ENCODE measurements around the gene RHBDF1.
"Not testable (repeated sequence)": the region's sequence is repeated elsewhere in the genome, so short reads cannot be mapped to it uniquely, and the experiment has no call there.

Gene RHBDF1

DNA sequence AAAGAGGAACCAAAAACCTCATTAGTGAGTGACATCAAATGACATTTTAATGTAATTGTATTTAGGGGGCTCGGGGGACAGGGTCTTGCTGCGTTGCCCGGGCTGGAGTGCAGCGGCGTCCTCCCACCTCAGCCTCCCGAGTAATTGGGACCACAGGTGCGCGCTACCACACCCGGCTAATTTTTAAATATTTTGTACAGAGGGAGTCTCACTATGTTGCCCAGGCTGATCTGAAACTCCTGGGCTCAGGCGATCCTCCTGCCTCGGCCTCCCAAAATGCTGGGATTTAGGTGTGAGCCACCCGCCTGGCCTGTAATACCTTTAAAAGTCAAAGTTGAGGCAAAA lies 18.2 kb downstream of the RHBDF1 start:
- Histone ChIP-seq H3K36me3 (ENCODE audit: insufficient read depth, low read length) (peaks cover 38% of the 10 kb centered on the region), H3K9ac (ENCODE audit: insufficient read length) (peak overlapping the region; percentile 84), H3K4me3 (peak overlapping the region; percentile 96), H3K9me3 (ENCODE audit: low read depth, low read length) (no peaks in the 10 kb centered on the region), H3K27ac (no peak overlapping the region)
- TF ChIP-seq FOXP2 (optimal IDR thresholded peaks at IDR 0.05; ENCODE audit: control extremely low read depth, extremely low read length, insufficient read depth) (no peak), EZH2 (IDR thresholded peaks at IDR 0.05) (no peak), POLR2AphosphoS5 (IDR thresholded peaks at IDR 0.05; ENCODE audit: borderline replicate concordance, low read depth, low read length) (no peak)
- no peak for DNase-seq (ENCODE audit: low read depth, low spot score)

DNA sequence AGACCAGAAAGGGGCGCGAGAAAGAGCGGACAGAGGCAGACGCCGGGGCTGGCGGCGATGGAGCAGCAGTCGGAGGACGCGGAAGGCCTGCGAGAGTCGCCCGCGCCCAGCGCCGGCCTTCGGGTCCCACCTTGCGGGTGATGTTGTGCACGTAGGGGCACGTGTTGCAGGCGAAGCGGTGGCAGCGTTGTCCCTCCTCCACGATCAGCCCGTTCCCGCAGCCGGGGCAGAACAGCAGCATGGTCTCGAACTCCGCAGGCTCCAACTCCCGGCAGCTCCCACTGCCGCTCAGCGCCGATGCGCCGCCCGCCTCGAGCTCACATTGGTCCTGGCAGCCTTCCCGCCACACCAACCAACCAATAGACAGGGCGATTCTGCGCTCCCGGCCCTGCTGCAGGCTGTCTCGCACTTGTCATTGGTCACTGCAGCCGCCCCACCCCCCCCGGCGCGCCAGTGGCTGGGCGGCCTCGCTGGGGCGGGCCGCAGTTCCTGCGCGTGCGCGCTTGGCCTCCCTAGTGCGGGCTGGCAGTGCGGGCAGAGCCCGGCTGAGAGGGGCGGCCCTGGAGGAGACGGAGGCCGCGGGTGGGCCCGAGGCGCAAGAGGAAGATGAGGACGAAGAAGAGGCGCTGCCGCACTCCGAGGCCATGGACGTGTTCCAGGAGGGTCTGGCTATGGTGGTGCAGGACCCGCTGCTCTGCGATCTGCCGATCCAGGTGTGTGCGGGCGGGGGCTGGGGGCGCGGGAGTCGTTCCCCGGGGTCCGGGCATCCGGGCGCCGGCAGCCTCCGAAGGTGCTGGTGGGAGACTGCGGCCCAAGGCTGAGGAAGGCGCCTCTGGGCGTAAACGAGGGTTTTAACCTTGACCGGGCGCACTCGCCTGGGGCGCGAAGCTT lies 18.8 kb downstream of the RHBDF1 start, which contains the start of the genes POLR3K and SNRNP25:
Gene POLR3K, minus strand, starts transcription at position 263 of the 891 bp plus-strand sequence. Its CDS starts 22 bp downstream, at position 241.
Gene SNRNP25, plus strand, starts transcription at position 483 of the 891 bp plus-strand sequence. Its CDS starts 189 bp downstream, at position 672.
- peak within 1 kb of the TSS; percentile 42; the same call in 1 of the 2 replicates for H3K27ac ChIP-seq
- no peak for TF ChIP-seq EZH2 (IDR thresholded peaks at IDR 0.05)
- TF ChIP-seq POLR2AphosphoS5 (IDR thresholded peaks at IDR 0.05; ENCODE audit: borderline replicate concordance, low read depth, low read length) = peak; percentile 90
- TF ChIP-seq FOXP2 (optimal IDR thresholded peaks at IDR 0.05; ENCODE audit: control extremely low read depth, extremely low read length, insufficient read depth) = peak; percentile 81
- no peaks in the 10 kb centered on the region for H3K9me3 ChIP-seq (ENCODE audit: low read depth, low read length)
- H3K4me3 ChIP-seq = peak within 1 kb of the TSS; percentile 96
- peak within 1 kb of the TSS; percentile 84 for H3K9ac ChIP-seq (ENCODE audit: insufficient read length)
- peaks cover 38% of the 10 kb centered on the region for H3K36me3 ChIP-seq (ENCODE audit: insufficient read depth, low read length)
- DNase-seq (ENCODE audit: low read depth, low spot score) = peak; percentile 84

DNA sequence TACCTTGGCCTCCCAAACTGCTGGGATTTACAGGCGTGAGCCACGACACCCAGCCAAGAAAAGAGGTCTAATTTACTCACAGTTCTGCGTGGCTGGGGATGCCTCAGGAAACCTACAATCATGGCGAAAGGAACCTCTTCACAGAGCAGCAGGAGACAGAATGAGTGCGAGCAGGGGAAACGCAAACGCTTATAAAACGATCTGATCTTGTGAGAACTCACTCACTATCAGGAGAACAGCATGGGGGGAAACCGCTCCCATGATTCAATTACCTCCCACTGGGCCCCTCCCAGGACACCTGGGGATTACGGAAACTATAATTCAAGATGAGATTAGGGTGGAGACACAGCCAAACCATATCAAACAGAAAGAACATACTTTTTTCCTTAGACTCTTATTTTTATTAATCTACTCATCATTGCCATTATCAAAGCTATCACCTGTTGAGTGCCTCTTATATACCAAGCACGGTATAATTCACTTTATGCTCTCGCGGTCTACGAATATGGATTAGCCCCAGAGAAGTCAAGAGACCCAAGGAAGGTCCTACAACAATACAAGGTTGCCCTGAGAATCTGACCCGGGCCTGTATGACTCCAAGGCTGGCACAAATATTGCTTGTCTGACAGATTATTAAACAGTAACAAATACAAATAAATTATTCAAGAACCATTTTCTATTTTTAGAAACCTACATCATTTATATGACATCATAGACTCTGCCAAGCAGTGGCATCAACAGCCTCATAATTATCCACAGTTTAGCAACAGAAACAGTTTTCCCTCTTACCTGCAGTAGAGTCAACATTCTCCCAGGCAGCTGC lies 21.5 kb downstream of the RHBDF1 start:
- Histone ChIP-seq H3K27ac (no peak overlapping the region), H3K36me3 (ENCODE audit: insufficient read depth, low read length) (peaks cover 31% of the 10 kb centered on the region), H3K9ac (ENCODE audit: insufficient read length) (no peak overlapping the region), H3K9me3 (ENCODE audit: low read depth, low read length) (no peaks in the 10 kb centered on the region), H3K4me3 (0 out of 2 replicates have a peak overlapping the region, but pooled peaks have one; percentile 11)
- no peak for TF ChIP-seq POLR2AphosphoS5 (IDR thresholded peaks at IDR 0.05; ENCODE audit: borderline replicate concordance, low read depth, low read length)
- TF ChIP-seq FOXP2 (optimal IDR thresholded peaks at IDR 0.05; ENCODE audit: control extremely low read depth, extremely low read length, insufficient read depth) = no peak
- TF ChIP-seq EZH2 (IDR thresholded peaks at IDR 0.05) = no peak
- no peak for DNase-seq (ENCODE audit: low read depth, low spot score)

DNA sequence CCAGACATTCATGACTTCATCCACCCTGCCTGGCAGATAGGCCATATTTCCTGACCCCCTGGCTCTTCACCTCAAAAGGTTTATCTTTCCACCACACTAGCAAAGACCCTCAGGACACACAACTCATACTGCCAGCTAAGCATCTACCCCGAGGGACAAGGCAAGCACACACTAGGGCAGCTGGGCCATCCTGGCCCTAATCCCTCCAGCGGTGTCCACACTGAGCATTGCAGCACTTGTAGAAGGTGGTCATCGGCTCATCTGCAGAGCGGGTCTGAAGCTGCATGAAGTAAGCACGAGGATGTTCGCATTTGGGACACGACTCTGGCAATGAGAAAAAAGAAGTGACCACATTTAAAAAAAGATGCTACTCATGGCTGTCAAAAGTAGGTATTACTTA lies 25.2 kb downstream of the RHBDF1 start:
- Histone ChIP-seq H3K9ac (ENCODE audit: insufficient read length) (no peak overlapping the region), H3K4me3 (no peak overlapping the region), H3K27ac (no peak overlapping the region), H3K36me3 (ENCODE audit: insufficient read depth, low read length) (peaks cover 40% of the 10 kb centered on the region), H3K9me3 (ENCODE audit: low read depth, low read length) (no peaks in the 10 kb centered on the region)
- no peak for DNase-seq (ENCODE audit: low read depth, low spot score)
- TF ChIP-seq POLR2AphosphoS5 (IDR thresholded peaks at IDR 0.05; ENCODE audit: borderline replicate concordance, low read depth, low read length) = no peak
- no peak for TF ChIP-seq FOXP2 (optimal IDR thresholded peaks at IDR 0.05; ENCODE audit: control extremely low read depth, extremely low read length, insufficient read depth)
- no peak for TF ChIP-seq EZH2 (IDR thresholded peaks at IDR 0.05)

DNA sequence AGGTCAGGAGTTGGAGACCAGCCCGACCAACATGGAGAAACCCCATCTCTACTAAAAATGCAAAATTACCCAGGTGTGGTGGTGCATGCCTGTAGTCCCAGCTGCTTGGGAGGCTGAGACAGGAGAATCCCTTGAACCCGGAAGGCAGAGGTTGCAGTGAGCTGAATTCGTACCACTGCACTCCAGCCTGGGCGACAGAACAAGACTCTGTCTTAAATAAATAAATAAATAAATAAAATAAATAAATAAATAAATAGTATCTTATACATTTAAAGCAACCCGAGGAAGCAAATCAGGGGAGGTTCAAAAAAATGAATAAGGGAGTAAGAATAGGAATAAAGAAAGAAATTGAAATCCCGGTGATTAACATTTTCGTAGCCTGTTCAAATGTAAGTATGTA lies 25.9 kb downstream of the RHBDF1 start:
- peaks cover 42% of the 10 kb centered on the region for H3K36me3 ChIP-seq (ENCODE audit: insufficient read depth, low read length)
- DNase-seq (ENCODE audit: low read depth, low spot score) = not testable (repeated sequence)

DNA sequence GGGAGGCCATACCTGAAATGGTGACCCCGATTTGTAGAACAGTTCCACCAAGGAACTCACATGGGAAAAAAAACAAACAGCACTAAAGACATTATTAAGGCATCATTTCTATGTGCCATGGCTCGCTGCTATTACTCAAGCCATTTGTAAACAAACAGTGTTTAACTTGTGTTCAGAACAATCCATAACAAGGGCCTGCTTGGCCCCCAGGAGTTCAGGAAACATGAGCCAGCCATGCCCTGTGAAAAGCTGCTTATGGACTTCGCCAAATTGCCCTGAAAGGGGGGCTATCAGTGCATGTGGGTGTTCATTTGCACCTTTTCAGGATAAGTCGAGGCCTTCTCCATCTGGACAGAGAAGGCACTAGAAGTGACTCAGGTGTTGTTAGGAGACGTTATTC lies 27.0 kb downstream of the RHBDF1 start:
- no peak for TF ChIP-seq POLR2AphosphoS5 (IDR thresholded peaks at IDR 0.05; ENCODE audit: borderline replicate concordance, low read depth, low read length)
- TF ChIP-seq FOXP2 (optimal IDR thresholded peaks at IDR 0.05; ENCODE audit: control extremely low read depth, extremely low read length, insufficient read depth) = no peak
- no peak for TF ChIP-seq EZH2 (IDR thresholded peaks at IDR 0.05)
- Histone ChIP-seq H3K9me3 (ENCODE audit: low read depth, low read length) (no peaks in the 10 kb centered on the region), H3K9ac (ENCODE audit: insufficient read length) (no peak overlapping the region), H3K36me3 (ENCODE audit: insufficient read depth, low read length) (peaks cover 32% of the 10 kb centered on the region), H3K4me3 (no peak overlapping the region), H3K27ac (no peak overlapping the region)
- no peak for DNase-seq (ENCODE audit: low read depth, low spot score)

More for the DNA sequence above, 25.9 kb downstream of the RHBDF1 start:
- not testable (repeated sequence) for H3K9ac ChIP-seq (ENCODE audit: insufficient read length); H3K27ac ChIP-seq; H3K4me3 ChIP-seq; H3K9me3 ChIP-seq (ENCODE audit: low read depth, low read length)

DNA sequence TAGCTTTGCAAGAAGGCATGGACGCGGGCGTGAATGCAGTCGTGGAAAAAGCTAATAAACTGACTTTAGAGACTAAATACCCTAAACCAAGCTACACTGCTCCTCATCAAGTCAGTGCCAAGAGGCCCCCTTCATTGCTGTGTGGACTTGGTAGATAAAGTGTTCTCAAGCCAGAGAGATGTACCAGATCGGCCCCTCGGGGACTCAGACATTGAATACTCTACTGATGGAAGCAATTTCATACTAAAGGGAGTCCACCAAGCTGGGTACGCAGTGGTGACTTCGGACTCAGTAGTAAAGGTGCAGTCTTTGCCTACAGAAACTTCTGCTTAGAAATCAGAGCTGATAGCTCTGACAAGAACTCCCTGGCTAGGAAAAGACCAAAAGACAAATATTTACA lies 27.8 kb downstream of the RHBDF1 start:
- Histone ChIP-seq H3K36me3 (ENCODE audit: insufficient read depth, low read length) (peaks cover 28% of the 10 kb centered on the region), H3K27ac (no peak overlapping the region), H3K9me3 (ENCODE audit: low read depth, low read length) (no peaks in the 10 kb centered on the region), H3K9ac (ENCODE audit: insufficient read length) (no peak overlapping the region), H3K4me3 (no peak overlapping the region)
- no peak for DNase-seq (ENCODE audit: low read depth, low spot score)
- no peak for TF ChIP-seq EZH2 (IDR thresholded peaks at IDR 0.05)

DNA sequence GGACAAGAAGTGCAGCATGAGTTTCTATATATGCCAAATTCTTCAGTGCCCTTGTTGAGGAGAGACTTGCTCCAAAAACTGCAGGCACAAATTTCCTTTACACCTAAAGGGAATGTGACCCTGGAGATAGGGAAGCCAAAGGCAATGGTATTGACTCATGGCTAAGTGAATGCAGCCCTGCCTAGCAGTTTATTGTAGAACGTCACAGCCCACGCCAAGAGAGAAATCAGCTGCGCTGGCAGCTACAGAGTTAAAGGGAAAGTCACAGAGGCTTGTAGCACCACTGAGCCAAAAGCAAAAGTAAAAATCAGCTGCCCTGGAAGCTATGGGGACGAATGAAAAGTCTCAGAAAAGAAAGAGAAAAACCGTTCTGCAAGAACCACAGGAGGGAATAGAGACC lies 29.1 kb downstream of the RHBDF1 start:
- DNase-seq (ENCODE audit: low read depth, low spot score) = no peak
- Histone ChIP-seq H3K9ac (ENCODE audit: insufficient read length) (no peak overlapping the region), H3K4me3 (no peak overlapping the region), H3K27ac (no peak overlapping the region), H3K36me3 (ENCODE audit: insufficient read depth, low read length) (peaks cover 27% of the 10 kb centered on the region), H3K9me3 (ENCODE audit: low read depth, low read length) (no peaks in the 10 kb centered on the region)
- TF ChIP-seq POLR2AphosphoS5 (IDR thresholded peaks at IDR 0.05; ENCODE audit: borderline replicate concordance, low read depth, low read length) = no peak
- TF ChIP-seq FOXP2 (optimal IDR thresholded peaks at IDR 0.05; ENCODE audit: control extremely low read depth, extremely low read length, insufficient read depth) = no peak
- no peak for TF ChIP-seq EZH2 (IDR thresholded peaks at IDR 0.05)

Data from SK-N-MC (cell line).